ENCODE results near the gene CD160.

CD160 gene

GRCh38 chr1:145695821-145696629 is 23.3 kb upstream of the CD160 start:
- no peaks in the 10 kb centered on the region for H3K9me3 ChIP-seq (ENCODE audit: control insufficient read depth, low read depth, low read length)
- no peaks in the 10 kb centered on the region for H3K4me1 ChIP-seq (ENCODE audit: control insufficient read depth, low read depth, low read length)
- no peaks in the 10 kb centered on the region for H3K36me3 ChIP-seq (ENCODE audit: control insufficient read depth, low read depth, low read length)
- H3K27ac ChIP-seq (ENCODE audit: low read length), result no peak overlapping the region
- H3K27me3 ChIP-seq (ENCODE audit: control insufficient read depth, insufficient read depth, low read length), result no peaks in the 10 kb centered on the region
- H3K4me3 ChIP-seq (ENCODE audit: low read length), result no peak overlapping the region
- no peak overlapping the region for H3K9ac ChIP-seq (ENCODE audit: low read length)

- H3K27ac ChIP-seq (ENCODE audit: low read length), result no peak overlapping the region
- H3K4me3 ChIP-seq (ENCODE audit: low read length), result no peak overlapping the region
- H3K9ac ChIP-seq (ENCODE audit: low read length), result no peak overlapping the region
Observed at GRCh38 chr1:145696630-145696960, 22.7 kb upstream of the CD160 start.

GRCh38 chr1:145701306-145701862 is 17.9 kb upstream of the CD160 start:
- Histone ChIP-seq H3K36me3 (ENCODE audit: control insufficient read depth, low read depth, low read length) (no peaks in the 10 kb centered on the region), H3K9me3 (ENCODE audit: control insufficient read depth, low read depth, low read length) (no peaks in the 10 kb centered on the region), H3K9ac (ENCODE audit: low read length) (no peak overlapping the region), H3K4me1 (ENCODE audit: control insufficient read depth, low read depth, low read length) (no peaks in the 10 kb centered on the region), H3K27ac (ENCODE audit: low read length) (no peak overlapping the region), H3K27me3 (ENCODE audit: control insufficient read depth, insufficient read depth, low read length) (no peaks in the 10 kb centered on the region), H3K4me3 (ENCODE audit: low read length) (no peak overlapping the region)

More at GRCh38 chr1:145696630-145696960, 22.7 kb upstream of the CD160 start:
- Histone ChIP-seq H3K36me3 (ENCODE audit: control insufficient read depth, low read depth, low read length) (no peaks in the 10 kb centered on the region), H3K27me3 (ENCODE audit: control insufficient read depth, insufficient read depth, low read length) (no peaks in the 10 kb centered on the region), H3K4me1 (ENCODE audit: control insufficient read depth, low read depth, low read length) (no peaks in the 10 kb centered on the region), H3K9me3 (ENCODE audit: control insufficient read depth, low read depth, low read length) (no peaks in the 10 kb centered on the region)

- H3K27me3 ChIP-seq (ENCODE audit: control insufficient read depth, insufficient read depth, low read length), result no peaks in the 10 kb centered on the region
- no peaks in the 10 kb centered on the region for H3K36me3 ChIP-seq (ENCODE audit: control insufficient read depth, low read depth, low read length)
- no peaks in the 10 kb centered on the region for H3K9me3 ChIP-seq (ENCODE audit: control insufficient read depth, low read depth, low read length)
- H3K4me3 ChIP-seq (ENCODE audit: low read length), result no peak overlapping the region
- peaks cover under 1% of the 10 kb centered on the region for H3K4me1 ChIP-seq (ENCODE audit: control insufficient read depth, low read depth, low read length)
- no peak overlapping the region for H3K9ac ChIP-seq (ENCODE audit: low read length)
- H3K27ac ChIP-seq (ENCODE audit: low read length), result no peak overlapping the region
Observed at GRCh38 chr1:145702052-145702451, 17.2 kb upstream of the CD160 start.

GRCh38 chr1:145702826-145703225 is 16.5 kb upstream of the CD160 start:
- H3K9ac ChIP-seq (ENCODE audit: low read length), result no peak overlapping the region
- peaks cover 9% of the 10 kb centered on the region for H3K4me1 ChIP-seq (ENCODE audit: control insufficient read depth, low read depth, low read length)
- H3K27ac ChIP-seq (ENCODE audit: low read length), result no peak overlapping the region
- H3K9me3 ChIP-seq (ENCODE audit: control insufficient read depth, low read depth, low read length), result no peaks in the 10 kb centered on the region
- H3K4me3 ChIP-seq (ENCODE audit: low read length), result no peak overlapping the region
- H3K27me3 ChIP-seq (ENCODE audit: control insufficient read depth, insufficient read depth, low read length), result no peaks in the 10 kb centered on the region
- H3K36me3 ChIP-seq (ENCODE audit: control insufficient read depth, low read depth, low read length), result no peaks in the 10 kb centered on the region

GRCh38 chr1:145705622-145706021 is 13.7 kb upstream of the CD160 start:
- Histone ChIP-seq H3K4me3 (ENCODE audit: low read length) (no peak overlapping the region), H3K9ac (ENCODE audit: low read length) (no peak overlapping the region), H3K9me3 (ENCODE audit: control insufficient read depth, low read depth, low read length) (no peaks in the 10 kb centered on the region), H3K4me1 (ENCODE audit: control insufficient read depth, low read depth, low read length) (peaks cover 11% of the 10 kb centered on the region), H3K27me3 (ENCODE audit: control insufficient read depth, insufficient read depth, low read length) (no peaks in the 10 kb centered on the region), H3K27ac (ENCODE audit: low read length) (no peak overlapping the region), H3K36me3 (ENCODE audit: control insufficient read depth, low read depth, low read length) (no peaks in the 10 kb centered on the region)

GRCh38 chr1:145706086-145706664 is 13.1 kb upstream of the CD160 start:
- H3K4me1 ChIP-seq (ENCODE audit: control insufficient read depth, low read depth, low read length), result peaks cover 11% of the 10 kb centered on the region
- H3K9ac ChIP-seq (ENCODE audit: low read length), result no peak overlapping the region
- no peak overlapping the region for H3K4me3 ChIP-seq (ENCODE audit: low read length)
- no peak overlapping the region for H3K27ac ChIP-seq (ENCODE audit: low read length)
- H3K9me3 ChIP-seq (ENCODE audit: control insufficient read depth, low read depth, low read length), result no peaks in the 10 kb centered on the region
- H3K36me3 ChIP-seq (ENCODE audit: control insufficient read depth, low read depth, low read length), result no peaks in the 10 kb centered on the region
- H3K27me3 ChIP-seq (ENCODE audit: control insufficient read depth, insufficient read depth, low read length), result no peaks in the 10 kb centered on the region

GRCh38 chr1:145707183-145707867 is 12.0 kb upstream of the CD160 start, which contains the start of gene PDZK1:
Gene PDZK1 (minus strand): TSS chr1:145707368. CDS start chr1:145688021, 19,347 bp downstream.
- Histone ChIP-seq H3K9ac (ENCODE audit: low read length) (no peak within 1 kb of the TSS), H3K27ac (ENCODE audit: low read length) (no peak within 1 kb of the TSS), H3K27me3 (ENCODE audit: control insufficient read depth, insufficient read depth, low read length) (no peaks in the 10 kb centered on the region), H3K4me1 (ENCODE audit: control insufficient read depth, low read depth, low read length) (peaks cover 11% of the 10 kb centered on the region), H3K4me3 (ENCODE audit: low read length) (no peak within 1 kb of the TSS), H3K36me3 (ENCODE audit: control insufficient read depth, low read depth, low read length) (no peaks in the 10 kb centered on the region), H3K9me3 (ENCODE audit: control insufficient read depth, low read depth, low read length) (no peaks in the 10 kb centered on the region)

GRCh38 chr1:145708063-145708462 is 11.2 kb upstream of the CD160 start:
- H3K36me3 ChIP-seq (ENCODE audit: control insufficient read depth, low read depth, low read length), result no peaks in the 10 kb centered on the region
- H3K4me3 ChIP-seq (ENCODE audit: low read length), result no peak overlapping the region
- no peak overlapping the region for H3K9ac ChIP-seq (ENCODE audit: low read length)
- no peaks in the 10 kb centered on the region for H3K27me3 ChIP-seq (ENCODE audit: control insufficient read depth, insufficient read depth, low read length)
- no peaks in the 10 kb centered on the region for H3K9me3 ChIP-seq (ENCODE audit: control insufficient read depth, low read depth, low read length)
- peaks cover 11% of the 10 kb centered on the region for H3K4me1 ChIP-seq (ENCODE audit: control insufficient read depth, low read depth, low read length)
- H3K27ac ChIP-seq (ENCODE audit: low read length), result no peak overlapping the region

- no peaks in the 10 kb centered on the region for H3K9me3 ChIP-seq (ENCODE audit: control insufficient read depth, low read depth, low read length)
- H3K9ac ChIP-seq (ENCODE audit: low read length), result no peak overlapping the region
- H3K4me3 ChIP-seq (ENCODE audit: low read length), result no peak overlapping the region
- no peaks in the 10 kb centered on the region for H3K36me3 ChIP-seq (ENCODE audit: control insufficient read depth, low read depth, low read length)
- no peak overlapping the region for H3K27ac ChIP-seq (ENCODE audit: low read length)
- H3K27me3 ChIP-seq (ENCODE audit: control insufficient read depth, insufficient read depth, low read length), result no peaks in the 10 kb centered on the region
- peaks cover 11% of the 10 kb centered on the region for H3K4me1 ChIP-seq (ENCODE audit: control insufficient read depth, low read depth, low read length)
Observed at GRCh38 chr1:145710291-145711027, 8.8 kb upstream of the CD160 start.

- H3K27me3 ChIP-seq (ENCODE audit: control insufficient read depth, insufficient read depth, low read length), result no peaks in the 10 kb centered on the region
- no peak overlapping the region for H3K27ac ChIP-seq (ENCODE audit: low read length)
- peaks cover 11% of the 10 kb centered on the region for H3K4me1 ChIP-seq (ENCODE audit: control insufficient read depth, low read depth, low read length)
- no peaks in the 10 kb centered on the region for H3K9me3 ChIP-seq (ENCODE audit: control insufficient read depth, low read depth, low read length)
- no peak overlapping the region for H3K4me3 ChIP-seq (ENCODE audit: low read length)
- H3K36me3 ChIP-seq (ENCODE audit: control insufficient read depth, low read depth, low read length), result no peaks in the 10 kb centered on the region
- H3K9ac ChIP-seq (ENCODE audit: low read length), result no peak overlapping the region
Observed at GRCh38 chr1:145711213-145711651, 8.1 kb upstream of the CD160 start.

Data from iPS-18a (cell line).